ENCODE results near the gene SLIT1. TPM values are rescaled to one million over a fixed set of nuclear protein-coding genes. Genes with fewer than 3 reads are reported as not detected.

Gene SLIT1
- total RNA-seq, 1 donor = not detected

DNA sequence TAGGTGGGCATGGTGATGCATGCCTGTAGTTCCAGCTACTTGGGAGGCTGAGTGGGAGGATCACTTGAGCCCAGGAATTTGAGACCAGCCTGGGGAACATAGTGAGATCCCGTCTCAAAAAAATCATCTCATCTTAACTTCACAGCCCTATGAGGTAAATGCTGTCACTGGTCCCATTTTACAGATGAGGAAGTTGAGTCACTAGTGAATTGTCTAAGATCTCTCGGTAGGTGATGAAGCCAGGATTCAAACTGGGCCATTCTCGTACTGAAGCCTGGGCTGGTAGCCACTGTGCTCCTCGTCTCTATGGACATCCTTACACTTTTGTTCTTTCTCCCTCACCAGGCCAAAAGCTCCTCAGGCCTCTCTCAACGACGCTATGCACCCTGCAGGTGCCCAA is 6.4 kb downstream of the SLIT1 start:
- peaks cover 28% of the 10 kb centered on the region for H3K27me3 ChIP-seq (ENCODE audit: insufficient read depth, low read length)
- H3K27ac ChIP-seq (ENCODE audit: low read depth, low read length) = no peak overlapping the region
- no peaks in the 10 kb centered on the region for H3K9me3 ChIP-seq (ENCODE audit: low read depth, low read length)
- H3K79me2 ChIP-seq (ENCODE audit: insufficient read depth, low read length) = no peaks in the 10 kb centered on the region
- TF ChIP-seq CTCF (IDR thresholded peaks at IDR 0.05; ENCODE audit: extremely low read depth, low read depth, low read length) = no peak
- no peaks in the 10 kb centered on the region for H3K36me3 ChIP-seq (ENCODE audit: insufficient read depth, low read length)
- no peak overlapping the region for H3K4me2 ChIP-seq (ENCODE audit: insufficient read depth, low read length)
- no peak for DNase-seq (ENCODE audit: insufficient read length, low spot score, missing footprints)
- H3K4me1 ChIP-seq (ENCODE audit: insufficient read depth, low read length) = no peaks in the 10 kb centered on the region
- H4K20me1 ChIP-seq (ENCODE audit: insufficient read depth, low read length) = no peaks in the 10 kb centered on the region
- H3K4me3 ChIP-seq (ENCODE audit: insufficient read depth, low read length) = no peak overlapping the region
- no peak overlapping the region for H2AFZ ChIP-seq (ENCODE audit: low read length)

DNA sequence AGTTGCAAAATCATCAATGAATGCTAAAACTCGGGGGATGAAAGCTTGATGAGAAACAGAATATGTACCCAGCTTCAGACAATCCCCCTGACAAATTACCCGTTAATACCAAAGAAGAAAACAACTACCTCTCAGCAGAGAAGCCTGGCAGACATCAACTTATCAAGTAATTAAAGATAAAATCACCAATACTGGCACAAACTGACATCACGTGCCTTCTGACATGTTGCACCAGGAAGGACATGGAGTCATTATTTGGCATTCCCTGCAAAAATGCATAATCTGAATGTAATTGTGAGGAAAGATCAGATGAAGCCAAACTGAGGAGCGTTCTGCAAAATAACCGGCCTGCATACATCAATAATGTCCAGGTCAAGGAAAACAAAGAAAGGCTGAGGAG is 7.7 kb downstream of the SLIT1 start:
- Histone ChIP-seq H3K4me3 (ENCODE audit: insufficient read depth, low read length) (no peak overlapping the region), H3K4me2 (ENCODE audit: insufficient read depth, low read length) (no peak overlapping the region), H3K27me3 (ENCODE audit: insufficient read depth, low read length) (peaks cover 21% of the 10 kb centered on the region), H4K20me1 (ENCODE audit: insufficient read depth, low read length) (no peaks in the 10 kb centered on the region), H3K36me3 (ENCODE audit: insufficient read depth, low read length) (no peaks in the 10 kb centered on the region), H3K27ac (ENCODE audit: low read depth, low read length) (no peak overlapping the region), H3K4me1 (ENCODE audit: insufficient read depth, low read length) (no peaks in the 10 kb centered on the region), H3K79me2 (ENCODE audit: insufficient read depth, low read length) (no peaks in the 10 kb centered on the region), H2AFZ (ENCODE audit: low read length) (no peak overlapping the region), H3K9me3 (ENCODE audit: low read depth, low read length) (no peaks in the 10 kb centered on the region)
- peak; percentile 50 for DNase-seq (ENCODE audit: insufficient read length, low spot score, missing footprints)
- TF ChIP-seq CTCF (IDR thresholded peaks at IDR 0.05; ENCODE audit: extremely low read depth, low read depth, low read length) = no peak

- no peak for DNase-seq (ENCODE audit: insufficient read length, low spot score, missing footprints)
- no peak for TF ChIP-seq CTCF (IDR thresholded peaks at IDR 0.05; ENCODE audit: extremely low read depth, low read depth, low read length)
- Histone ChIP-seq H3K27me3 (ENCODE audit: insufficient read depth, low read length) (peaks cover 18% of the 10 kb centered on the region), H3K27ac (ENCODE audit: low read depth, low read length) (no peak overlapping the region), H3K4me3 (ENCODE audit: insufficient read depth, low read length) (no peak overlapping the region), H3K36me3 (ENCODE audit: insufficient read depth, low read length) (no peaks in the 10 kb centered on the region), H3K9me3 (ENCODE audit: low read depth, low read length) (no peaks in the 10 kb centered on the region), H3K4me1 (ENCODE audit: insufficient read depth, low read length) (no peaks in the 10 kb centered on the region), H4K20me1 (ENCODE audit: insufficient read depth, low read length) (no peaks in the 10 kb centered on the region), H3K79me2 (ENCODE audit: insufficient read depth, low read length) (no peaks in the 10 kb centered on the region), H2AFZ (ENCODE audit: low read length) (no peak overlapping the region), H3K4me2 (ENCODE audit: insufficient read depth, low read length) (no peak overlapping the region)
These were observed 9.5 kb downstream of the SLIT1 start for GRCh38 chr10:97176226-97176625.

DNA sequence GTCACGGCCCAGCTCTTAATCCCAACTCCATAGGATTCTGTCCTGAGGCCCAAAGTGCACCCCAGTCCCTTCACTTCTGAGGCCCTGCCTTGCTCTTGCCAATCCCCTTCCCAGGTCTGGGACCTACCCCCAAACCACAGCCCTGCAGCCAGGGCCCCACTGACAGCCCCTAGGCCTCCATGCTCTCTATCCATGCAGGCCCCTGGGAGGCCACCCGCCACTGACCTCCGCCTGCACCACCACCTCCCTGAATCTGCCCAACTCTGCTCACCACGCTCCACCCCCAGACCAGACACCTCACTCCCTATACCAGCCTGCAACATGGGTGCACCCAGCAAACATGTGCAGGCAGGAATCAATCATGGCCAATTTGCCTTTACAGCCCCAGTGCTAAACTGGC is 10.2 kb downstream of the SLIT1 start:
- H3K9me3 ChIP-seq (ENCODE audit: low read depth, low read length) = no peaks in the 10 kb centered on the region
- TF ChIP-seq CTCF (IDR thresholded peaks at IDR 0.05; ENCODE audit: extremely low read depth, low read depth, low read length) = no peak
- H3K4me3 ChIP-seq (ENCODE audit: insufficient read depth, low read length) = no peak overlapping the region
- no peak for DNase-seq (ENCODE audit: insufficient read length, low spot score, missing footprints)
- no peaks in the 10 kb centered on the region for H3K36me3 ChIP-seq (ENCODE audit: insufficient read depth, low read length)
- H2AFZ ChIP-seq (ENCODE audit: low read length) = no peak overlapping the region
- no peaks in the 10 kb centered on the region for H4K20me1 ChIP-seq (ENCODE audit: insufficient read depth, low read length)
- H3K4me2 ChIP-seq (ENCODE audit: insufficient read depth, low read length) = no peak overlapping the region
- no peaks in the 10 kb centered on the region for H3K79me2 ChIP-seq (ENCODE audit: insufficient read depth, low read length)
- no peak overlapping the region for H3K27ac ChIP-seq (ENCODE audit: low read depth, low read length)
- no peaks in the 10 kb centered on the region for H3K4me1 ChIP-seq (ENCODE audit: insufficient read depth, low read length)
- H3K27me3 ChIP-seq (ENCODE audit: insufficient read depth, low read length) = peaks cover 21% of the 10 kb centered on the region

Measured in osteoblast (primary cell).